Testis (tissue), 3 donors: Measurements from ENCODE around the gene FLAD1. TPM values are rescaled to one million over a fixed set of nuclear protein-coding genes. Genes with fewer than 3 reads are reported as not detected.

Experiments
- DNase-seq: peaks from one replicate; pipeline ENCODE4 v3.0.0-alpha.2; 2019
- H3K27ac ChIP-seq, 2 donors: fragments of 200-600 bp; sonication (generic); one replicate each; pipeline ENCODE4 v1.5.1; 2019
- H3K27me3 ChIP-seq: fragments of 200-600 bp; sonication (generic); one replicate; pipeline ENCODE4 v1.5.1; 2019
- H3K36me3 ChIP-seq: fragments of 200-600 bp; sonication (generic); one replicate; pipeline ENCODE4 v1.5.1; 2017; ENCODE audit warnings: low read depth; ENCODE audit errors: missing control alignments
- H3K4me1 ChIP-seq: fragments of 200-600 bp; sonication (generic); one replicate; pipeline ENCODE4 v1.5.1; 2019
- H3K4me3 ChIP-seq, 2 donors: fragments of 200-600 bp; sonication (generic); one replicate each; pipeline ENCODE4 v1.5.1; 2017 to 2019
- H3K9me3 ChIP-seq: fragments of 200-600 bp; sonication (generic); one replicate; pipeline ENCODE4 v1.5.1; 2017
- POLR2A ChIP-seq: fragments of 450-650 bp; IDR thresholded peaks from one replicate; pipeline ENCODE4 v1.6.1; 2017; ENCODE audit warnings: antibody characterized with exemption, mild to moderate bottlenecking, moderate library complexity
- WGBS, 2 donors: methylation state at CpG; one replicate each; pipeline ENCODE4 v1.1.5; 2018; 5-methylcytosine and 5-hydroxymethylcytosine counted together
- intact Hi-C: fragments of 100-400 bp; cut with DNase I; formaldehyde crosslinking; loops from one replicate; pipeline ENCODE4 v1.15.1; 2023; ENCODE audit warnings: low total_unique reads
- polyA plus RNA-seq: library from polyadenylated mRNA; stranded (reverse); fragments of 350-450 nt; fragmentation: Illumina TruSeq; extraction: RNeasy Lipid Tissue Mini Kit (QIAGEN cat#74804); gene quantifications from one replicate; pipeline ENCODE4 v1.2.3, GENCODE V29; 2014; ENCODE audit warnings: low read depth, low replicate concordance; ENCODE audit not compliant: insufficient read depth
- total RNA-seq, 2 donors: library from RNA; depleted of rRNA; stranded (reverse); fragments of >200 nt; gene quantifications; one replicate each; pipeline ENCODE4 v1.2.3, GENCODE V29; 2016
- TF ChIP-seq, protein P1 (sequence below), 3 experiments: fragments of 450-650 bp in 2 of 3; fragments of 200-600 bp in 1 of 3; sonication (generic) in 1 of 3; IDR thresholded peaks; one replicate each; pipeline ENCODE4 v1.5.1; 2016 to 2019; ENCODE audit warnings: antibody characterized with exemption in 3 of 3, mild to moderate bottlenecking in 2 of 3, moderate library complexity in 1 of 3

FLAD1 gene
- total and polyA plus RNA-seq, 3 donors from 2014 or later = 26.5 to 46.5 (median 35.0) TPM

DNA sequence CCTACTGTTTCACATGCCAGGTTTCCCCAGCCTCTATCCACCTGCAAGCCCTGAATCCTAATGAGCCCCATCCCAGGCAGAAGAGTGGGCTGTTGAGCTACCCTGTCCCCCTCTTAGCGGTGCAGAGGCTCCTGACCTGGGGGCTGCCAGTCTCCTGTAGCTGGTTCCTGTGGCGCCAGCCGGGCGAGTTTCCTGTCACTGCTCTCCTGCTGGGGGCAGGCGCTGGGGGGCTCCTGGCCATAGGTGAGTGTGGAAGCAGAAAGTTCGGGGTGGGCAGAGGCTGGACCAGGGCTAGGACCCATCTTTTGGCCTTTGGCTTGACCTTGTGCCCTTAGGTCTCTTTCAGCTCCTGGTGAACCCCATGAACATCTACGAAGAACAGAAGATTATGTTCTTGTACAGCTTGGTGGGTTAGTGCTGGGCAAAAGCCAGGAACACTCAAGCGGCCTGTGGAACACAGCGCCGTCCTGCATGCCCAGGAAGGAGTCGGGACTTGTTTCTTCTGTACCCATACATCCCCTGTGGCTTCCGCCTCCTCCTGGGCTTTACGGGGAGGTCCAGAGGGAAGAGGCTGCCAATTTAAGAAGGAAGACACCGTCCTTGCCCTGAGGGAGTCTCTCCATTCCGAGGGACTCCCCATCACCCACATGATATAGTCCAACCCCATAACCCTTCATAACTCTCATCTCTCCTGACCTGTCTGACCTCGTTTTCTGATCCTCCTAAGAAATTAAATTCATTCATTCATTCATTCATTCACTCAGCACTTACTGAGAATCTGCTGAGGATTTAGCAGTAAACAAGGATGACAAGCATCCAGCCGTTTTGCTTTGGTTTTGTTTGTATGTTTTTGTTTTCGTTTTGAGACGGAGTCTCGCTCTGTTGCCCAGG is 51.4 kb downstream of the FLAD1 start:
- Histone ChIP-seq H3K4me1 (no peaks in the 10 kb centered on the region), H3K4me3 (no peak overlapping the region), H3K36me3 (no peaks in the 10 kb centered on the region), H3K9me3 (no peaks in the 10 kb centered on the region), H3K27me3 (no peaks in the 10 kb centered on the region), H3K27ac (no peak overlapping the region)
- no peak for DNase-seq
- TF ChIP-seq, protein P1, sequence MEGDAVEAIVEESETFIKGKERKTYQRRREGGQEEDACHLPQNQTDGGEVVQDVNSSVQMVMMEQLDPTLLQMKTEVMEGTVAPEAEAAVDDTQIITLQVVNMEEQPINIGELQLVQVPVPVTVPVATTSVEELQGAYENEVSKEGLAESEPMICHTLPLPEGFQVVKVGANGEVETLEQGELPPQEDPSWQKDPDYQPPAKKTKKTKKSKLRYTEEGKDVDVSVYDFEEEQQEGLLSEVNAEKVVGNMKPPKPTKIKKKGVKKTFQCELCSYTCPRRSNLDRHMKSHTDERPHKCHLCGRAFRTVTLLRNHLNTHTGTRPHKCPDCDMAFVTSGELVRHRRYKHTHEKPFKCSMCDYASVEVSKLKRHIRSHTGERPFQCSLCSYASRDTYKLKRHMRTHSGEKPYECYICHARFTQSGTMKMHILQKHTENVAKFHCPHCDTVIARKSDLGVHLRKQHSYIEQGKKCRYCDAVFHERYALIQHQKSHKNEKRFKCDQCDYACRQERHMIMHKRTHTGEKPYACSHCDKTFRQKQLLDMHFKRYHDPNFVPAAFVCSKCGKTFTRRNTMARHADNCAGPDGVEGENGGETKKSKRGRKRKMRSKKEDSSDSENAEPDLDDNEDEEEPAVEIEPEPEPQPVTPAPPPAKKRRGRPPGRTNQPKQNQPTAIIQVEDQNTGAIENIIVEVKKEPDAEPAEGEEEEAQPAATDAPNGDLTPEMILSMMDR (IDR thresholded peaks at IDR 0.05) = no peak
- no peak for TF ChIP-seq POLR2A
- 68 to 77% methylated on average over 20 of the region's 20 CpGs for whole genome bisulfite sequencing, 2 donors
- intact Hi-C loops = no loop called here

DNA sequence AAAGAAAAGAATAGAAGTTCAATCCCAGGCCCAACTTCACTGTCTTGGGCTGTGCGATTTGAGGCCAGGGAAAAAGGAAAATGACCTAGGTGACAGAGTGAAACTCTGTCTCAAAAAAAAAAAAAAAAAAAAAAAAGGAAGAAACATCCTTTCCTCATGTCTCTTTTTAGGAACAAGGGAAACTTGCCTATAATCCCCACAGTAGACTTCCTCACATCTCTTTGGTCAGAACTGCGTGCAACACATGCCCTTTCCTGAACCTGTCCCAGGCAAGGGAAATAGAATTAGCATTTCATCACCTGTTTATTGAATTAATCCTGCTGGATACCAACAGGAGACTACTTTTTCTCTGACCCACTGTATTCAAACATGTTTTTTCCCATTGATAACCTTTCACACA is 52.8 kb downstream of the FLAD1 start:
- Histone ChIP-seq H3K27ac (no peak overlapping the region), H3K4me3 (no peak overlapping the region), H3K9me3 (no peaks in the 10 kb centered on the region), H3K36me3 (no peaks in the 10 kb centered on the region), H3K4me1 (no peaks in the 10 kb centered on the region), H3K27me3 (no peaks in the 10 kb centered on the region)
- 89 to 90% methylated on average over 2 of the region's 2 CpGs for WGBS, 2 donors
- DNase-seq = no peak
- TF ChIP-seq POLR2A = no peak
- TF ChIP-seq, protein P1 (IDR thresholded peaks at IDR 0.05) = no peak
- intact Hi-C loops = no loop called here

DNA sequence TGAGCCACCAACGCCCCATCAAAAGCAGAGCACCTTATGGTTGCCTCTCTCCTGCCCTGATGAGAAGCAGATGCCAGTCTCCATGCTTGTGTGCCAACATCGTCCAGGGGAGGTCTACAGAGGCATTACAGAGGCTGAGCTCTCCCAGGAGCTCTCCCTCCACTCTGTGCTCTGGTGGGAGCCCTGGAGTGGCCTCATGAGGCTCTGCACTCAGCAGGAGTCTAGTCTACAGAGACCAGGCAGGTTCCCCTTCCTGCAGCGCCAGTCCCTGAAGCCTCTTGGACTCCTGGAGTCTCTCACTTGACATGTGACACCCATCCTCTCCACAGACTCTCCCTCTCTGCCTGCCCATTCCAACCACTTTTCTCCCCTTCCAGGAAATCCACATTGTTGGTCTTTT is 53.9 kb downstream of the FLAD1 start:
- Histone ChIP-seq H3K4me1 (no peaks in the 10 kb centered on the region), H3K27me3 (no peaks in the 10 kb centered on the region), H3K4me3 (no peak overlapping the region), H3K36me3 (no peaks in the 10 kb centered on the region), H3K27ac (no peak overlapping the region), H3K9me3 (no peaks in the 10 kb centered on the region)
- DNase-seq = no peak
- 95 to 100% methylated on average over 1 to 3 of the region's 3 CpGs for WGBS, 2 donors
- TF ChIP-seq, protein P1 (IDR thresholded peaks at IDR 0.05) = no peak
- no peak for TF ChIP-seq POLR2A
- intact Hi-C loops = no loop called here

- intact Hi-C loops = no loop called here
- no peak for DNase-seq
- H3K4me1 ChIP-seq = no peaks in the 10 kb centered on the region
- H3K4me3 ChIP-seq = no peak overlapping the region
- no peaks in the 10 kb centered on the region for H3K36me3 ChIP-seq
- no peaks in the 10 kb centered on the region for H3K27me3 ChIP-seq
- H3K27ac ChIP-seq = no peak overlapping the region
- 87 to 92% methylated on average over 6 of the region's 6 CpGs for WGBS, 2 donors
- TF ChIP-seq, protein P1 (IDR thresholded peaks at IDR 0.05) = no peak
- no peak for TF ChIP-seq POLR2A
- no peaks in the 10 kb centered on the region for H3K9me3 ChIP-seq
These were observed 54.8 kb downstream of the FLAD1 start for GRCh38 chr1:155037851-155038441.
